Skeletal muscle cell (primary cell): ENCODE measurements around the gene PROKR1.
"Not testable (repeated sequence)": the region's sequence is repeated elsewhere in the genome, so short reads cannot be mapped to it uniquely, and the experiment has no call there.

ENCODE experiments used
- DNase-seq: peaks from one replicate; pipeline ENCODE4 v3.0.0-alpha.2; 2010; ENCODE audit warnings: low read depth
- H3K4me3 ChIP-seq: 2 replicates; pipeline ENCODE4 v1.5.1; 2011; ENCODE audit warnings: low read depth, mild to moderate bottlenecking, control low read depth, low read length, moderate library complexity

Gene PROKR1

DNA sequence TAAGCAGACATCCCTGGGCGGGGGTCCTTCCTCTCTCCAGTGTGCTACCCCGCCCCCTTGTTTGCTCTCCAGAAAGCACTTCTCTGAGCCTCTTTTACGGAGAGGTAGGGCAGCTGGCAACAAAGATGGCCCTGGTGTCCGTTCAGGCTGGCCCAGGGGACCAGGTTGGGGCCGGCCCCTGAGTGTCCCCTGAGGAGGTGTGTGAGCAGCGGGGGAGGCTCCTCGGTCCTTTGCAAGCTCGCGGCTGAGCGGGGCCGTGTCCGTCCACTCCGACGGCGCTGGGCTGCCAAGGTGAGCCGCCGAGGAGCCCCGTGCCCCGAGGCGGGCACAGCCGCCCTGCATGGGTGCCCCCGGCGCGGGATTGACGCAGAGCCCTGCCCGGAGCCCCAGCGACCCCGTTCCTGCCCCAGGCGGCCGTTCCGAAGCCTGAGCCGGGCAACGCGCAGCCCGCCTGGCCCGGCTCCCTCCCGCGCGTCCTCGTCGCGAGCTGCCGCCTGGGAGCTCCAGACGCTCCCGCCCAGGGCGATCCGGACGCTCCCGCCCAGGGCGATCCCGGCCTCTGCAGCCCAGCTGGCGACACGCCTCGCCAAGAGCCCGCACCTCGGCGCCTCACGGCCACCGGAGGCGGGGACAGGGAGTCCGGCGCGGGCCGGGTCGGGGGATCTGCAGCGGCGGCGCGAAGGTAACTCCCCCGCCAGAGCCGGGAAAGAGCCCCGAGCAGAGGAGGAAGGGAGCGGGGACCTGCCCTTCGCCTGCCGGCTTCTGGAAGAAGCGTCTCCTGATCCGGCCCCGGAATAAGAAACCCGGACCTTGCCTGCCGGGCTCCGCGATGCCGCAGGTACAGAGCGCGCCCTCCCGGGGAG lies at the start of gene PROKR1:
Gene PROKR1 (plus strand): TSS at position 569 of the 863 bp plus-strand sequence. CDS start 2,243 bp downstream, outside the sequence.
- peak within 1 kb of the TSS; percentile 48 for H3K4me3 ChIP-seq
- DNase-seq, result no peak

DNA sequence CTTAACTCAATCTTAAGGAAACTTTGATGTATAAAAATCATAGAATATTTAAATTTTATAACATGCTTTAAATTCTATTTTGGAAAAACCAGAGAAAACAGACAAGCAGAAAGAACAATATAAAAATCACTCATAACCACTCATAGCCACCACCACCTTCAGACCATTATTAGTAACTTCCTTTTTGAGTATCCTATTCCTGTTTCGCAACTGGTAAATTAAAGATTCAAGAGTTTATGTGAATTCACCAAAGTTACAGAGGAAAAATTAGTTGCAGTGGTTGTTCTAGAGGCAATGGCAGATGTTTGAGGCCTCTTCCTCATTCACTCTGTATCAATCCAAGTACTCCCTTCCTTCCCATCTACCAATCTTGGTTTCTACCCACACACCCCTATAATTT lies 49.3 kb upstream of the PROKR1 start:
- no peak overlapping the region for H3K4me3 ChIP-seq
- DNase-seq, result no peak

DNA sequence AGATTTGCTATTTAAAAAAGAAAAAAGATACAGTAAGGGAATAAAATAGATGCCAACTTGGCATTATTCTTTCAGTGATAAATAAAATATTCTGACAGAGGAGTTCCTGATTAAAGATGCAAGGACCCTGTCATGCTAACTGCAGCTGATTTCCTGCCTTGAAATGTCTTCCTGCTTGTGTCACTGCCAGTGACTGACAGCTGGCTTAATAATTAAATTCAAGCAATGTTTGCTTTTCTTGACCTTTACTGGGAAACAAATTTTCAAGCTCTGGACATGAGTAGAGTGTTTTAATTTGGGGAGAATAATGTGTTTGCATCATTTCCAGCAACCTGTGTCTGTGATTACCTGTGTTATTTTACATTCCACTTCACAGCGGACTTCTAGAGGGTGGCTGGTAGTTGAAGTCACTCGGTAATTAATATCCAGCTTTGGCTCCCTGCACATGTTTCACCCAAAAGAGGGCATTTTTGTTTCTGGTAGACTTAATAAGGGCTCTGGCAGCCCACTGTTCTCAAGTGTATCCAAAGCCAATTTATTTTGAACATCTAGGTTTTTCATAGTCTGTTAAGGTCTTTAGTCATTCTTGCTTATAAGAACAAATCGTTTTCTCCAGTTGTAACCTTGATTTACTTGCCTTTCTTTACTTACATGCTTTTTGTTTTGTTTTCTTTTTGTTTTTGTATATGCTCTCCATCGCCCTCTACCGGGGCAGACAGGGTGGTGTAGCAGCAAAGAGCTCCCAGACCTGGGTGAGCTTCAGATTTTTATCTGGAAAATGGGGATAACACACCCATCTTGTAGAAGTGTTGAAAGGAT lies 48.5 kb upstream of the PROKR1 start:
- peak; percentile 4 for DNase-seq
- H3K4me3 ChIP-seq, result no peak overlapping the region

DNA sequence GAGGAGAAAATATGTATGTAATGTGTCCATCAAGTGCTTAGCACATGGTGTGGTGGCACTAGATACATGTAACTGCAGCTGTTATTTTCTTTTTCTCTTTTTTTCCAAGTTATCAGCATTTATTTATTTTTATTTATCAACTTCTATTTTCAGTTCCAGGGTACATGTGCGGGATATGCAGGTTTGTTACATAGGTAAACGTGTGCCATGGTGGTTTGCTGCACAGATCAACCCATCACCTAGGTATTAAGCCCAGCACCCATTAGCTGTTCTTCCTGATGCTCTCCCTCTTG lies 47.9 kb upstream of the PROKR1 start:
- not testable (repeated sequence) for DNase-seq

DNA sequence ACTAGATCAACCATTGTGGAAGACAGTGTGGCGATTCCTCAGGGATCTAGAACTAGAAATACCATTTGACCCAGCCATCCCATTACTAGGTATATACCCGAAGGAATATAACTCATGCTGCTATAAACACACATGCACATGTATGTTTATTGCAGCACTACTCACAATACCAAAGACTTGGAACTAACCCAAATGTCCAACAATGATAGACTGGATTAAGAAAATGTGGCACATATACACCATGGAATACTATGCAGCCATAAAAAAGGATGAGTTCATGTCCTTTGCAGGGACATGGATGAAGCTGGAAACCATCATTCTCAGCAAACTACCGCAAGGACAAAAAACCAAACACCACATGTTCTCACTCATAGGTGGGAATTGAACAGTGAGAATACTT lies 42.9 kb upstream of the PROKR1 start:
- DNase-seq, result not testable (repeated sequence)

More for the DNA sequence above, 47.9 kb upstream of the PROKR1 start:
- not testable (repeated sequence) for H3K4me3 ChIP-seq

DNA sequence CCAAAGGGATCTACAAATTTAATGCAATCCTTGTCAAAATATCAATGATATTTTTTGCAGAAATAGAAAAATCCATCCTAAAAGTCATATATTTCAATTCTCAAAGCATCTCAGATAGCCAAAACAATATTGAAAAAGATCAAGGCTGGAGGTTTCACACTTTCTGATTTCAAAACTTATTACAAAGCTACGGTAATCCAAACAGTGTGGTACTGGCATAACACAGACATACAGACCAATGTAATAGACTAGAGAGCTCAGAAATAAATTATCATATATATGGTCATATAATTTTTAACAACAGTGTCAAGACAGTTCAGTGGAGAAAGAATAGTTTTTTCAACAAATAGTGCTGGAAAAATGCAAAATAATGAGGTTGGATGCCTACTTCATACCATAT lies 40.3 kb upstream of the PROKR1 start:
- DNase-seq, result no peak
- no peak overlapping the region for H3K4me3 ChIP-seq

More for the DNA sequence above, 42.9 kb upstream of the PROKR1 start:
- H3K4me3 ChIP-seq, result not testable (repeated sequence)

DNA sequence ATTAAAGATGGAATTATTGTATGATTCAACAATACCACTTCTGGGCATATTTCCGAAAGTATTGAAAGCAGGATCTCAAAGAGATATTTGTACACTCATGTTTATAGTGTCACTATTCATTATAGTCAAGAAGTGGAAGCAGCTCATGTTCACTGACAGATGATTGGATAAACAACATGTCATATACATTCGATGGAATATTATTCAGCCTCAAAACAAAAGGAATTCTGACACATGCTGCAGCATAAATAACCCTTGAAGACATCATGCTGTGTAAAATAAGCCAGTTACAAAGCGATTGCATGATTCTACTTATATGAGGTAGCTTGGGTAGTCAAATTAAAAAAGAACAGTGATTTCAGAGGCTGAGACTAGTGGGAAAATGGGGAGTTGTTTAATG lies 39.3 kb upstream of the PROKR1 start:
- no peak overlapping the region for H3K4me3 ChIP-seq
- DNase-seq, result no peak

DNA sequence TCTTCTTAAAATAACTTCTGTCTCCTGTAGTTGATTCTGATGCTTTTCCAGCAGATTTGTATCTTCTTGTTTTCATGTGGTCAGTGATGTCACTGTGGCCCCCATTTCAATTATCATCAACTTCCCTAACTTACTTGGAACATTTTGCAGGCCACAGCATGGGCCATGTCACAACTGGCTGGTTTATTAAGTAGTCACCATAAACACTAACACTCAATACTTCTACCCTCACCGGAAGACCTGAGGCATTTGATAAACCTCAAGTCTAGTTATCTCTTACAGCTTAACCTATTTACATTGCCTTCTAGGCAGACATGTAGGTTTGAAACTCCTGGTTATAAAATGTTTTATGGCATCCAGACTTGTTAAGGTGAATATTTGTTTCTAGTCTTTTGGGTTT lies 37.4 kb upstream of the PROKR1 start:
- no peak overlapping the region for H3K4me3 ChIP-seq
- DNase-seq, result no peak

DNA sequence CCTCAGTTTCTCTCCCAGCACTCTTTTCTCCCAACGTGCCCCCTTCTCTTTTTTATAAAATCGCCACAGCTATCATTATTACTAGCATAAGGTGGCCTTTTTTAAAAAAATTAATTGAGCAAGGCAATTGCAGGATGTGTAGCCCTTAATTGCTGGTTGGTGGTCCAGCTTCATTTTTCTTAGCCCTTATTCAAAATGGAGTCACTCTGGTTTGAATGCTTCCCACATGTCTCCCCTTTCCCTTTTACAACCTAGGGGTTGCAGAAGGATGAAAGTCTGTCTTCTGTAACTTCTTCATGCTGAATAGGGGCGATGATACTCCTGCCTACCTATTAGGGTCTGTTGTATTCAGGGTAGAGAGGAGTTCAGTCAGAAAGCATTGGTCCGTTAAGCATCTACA lies 36.6 kb upstream of the PROKR1 start:
- DNase-seq, result no peak
- no peak overlapping the region for H3K4me3 ChIP-seq

DNA sequence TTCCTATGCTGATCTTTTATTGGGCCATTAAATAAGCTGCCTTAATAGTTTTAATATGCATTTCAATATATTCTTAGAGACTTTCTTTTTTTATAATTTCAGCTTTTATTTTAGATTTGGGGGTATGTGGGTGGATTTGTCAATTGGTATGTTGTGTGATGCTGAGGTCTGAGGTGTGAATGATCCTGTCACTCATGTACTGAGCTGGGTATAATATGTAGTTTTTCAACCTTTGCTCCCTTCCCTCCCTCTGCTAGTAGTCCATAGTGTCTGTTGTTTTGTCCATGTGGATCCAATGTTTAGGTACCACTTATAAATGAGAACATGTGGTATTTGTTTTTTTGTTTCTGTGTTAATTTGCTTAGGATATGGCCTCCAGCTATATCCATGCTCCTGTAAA lies 35.5 kb upstream of the PROKR1 start:
- DNase-seq, result no peak
- H3K4me3 ChIP-seq, result no peak overlapping the region

DNA sequence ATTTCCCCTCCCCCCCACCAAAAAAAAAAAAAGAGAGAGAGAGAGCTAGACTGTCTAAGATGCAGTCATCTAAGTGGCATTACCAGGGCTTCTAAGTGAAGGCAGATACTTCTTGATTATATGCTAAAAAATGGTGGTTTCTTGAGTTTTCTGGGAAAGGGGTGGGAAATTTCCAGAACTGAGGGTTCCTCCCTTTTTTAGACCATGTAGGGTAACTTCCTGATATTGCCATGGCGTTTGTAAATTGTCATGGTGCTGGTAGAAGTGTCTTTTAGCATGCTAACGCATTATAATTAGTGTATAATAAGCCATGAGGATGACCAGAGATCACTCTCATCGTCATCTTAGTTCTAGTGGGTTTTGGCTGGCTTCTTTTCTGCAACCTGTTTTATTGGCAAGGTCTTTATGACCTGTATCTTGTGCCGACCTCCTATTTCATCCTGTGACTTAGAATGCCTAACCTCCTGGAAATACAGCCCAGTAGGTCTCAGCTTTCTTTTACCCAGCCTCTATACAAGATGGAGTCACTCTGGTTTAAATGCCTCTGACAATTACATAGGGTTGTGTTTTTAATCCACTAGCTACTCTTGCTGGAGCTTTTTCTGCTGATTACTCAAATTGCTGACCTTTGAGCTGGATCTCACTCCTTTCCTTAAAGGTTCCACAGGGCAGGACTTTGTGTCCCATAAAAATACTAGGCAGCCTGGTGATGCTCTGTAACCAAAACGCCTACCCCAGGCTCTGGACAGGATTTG lies 30.4 kb upstream of the PROKR1 start:
- H3K4me3 ChIP-seq, result no peak overlapping the region
- DNase-seq, result no peak

DNA sequence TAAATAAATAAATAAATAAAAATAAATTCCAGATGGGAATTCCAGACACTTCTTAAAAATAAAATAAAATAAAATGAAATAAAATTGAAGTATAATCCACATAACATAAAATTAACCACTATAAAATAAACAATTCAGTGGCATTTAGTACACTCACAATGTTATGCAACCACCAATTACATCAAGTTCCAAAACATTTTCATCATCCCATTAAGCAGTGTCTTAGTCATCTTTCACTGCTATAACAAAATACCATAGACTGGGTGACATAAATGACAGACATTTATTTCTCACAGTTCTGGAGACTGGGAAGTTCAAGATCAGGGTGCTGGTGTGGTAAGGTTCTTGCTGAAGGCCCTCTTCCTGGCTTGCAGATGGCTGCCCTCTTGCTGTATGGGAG lies 22.6 kb upstream of the PROKR1 start:
- no peak for DNase-seq
- no peak overlapping the region for H3K4me3 ChIP-seq

DNA sequence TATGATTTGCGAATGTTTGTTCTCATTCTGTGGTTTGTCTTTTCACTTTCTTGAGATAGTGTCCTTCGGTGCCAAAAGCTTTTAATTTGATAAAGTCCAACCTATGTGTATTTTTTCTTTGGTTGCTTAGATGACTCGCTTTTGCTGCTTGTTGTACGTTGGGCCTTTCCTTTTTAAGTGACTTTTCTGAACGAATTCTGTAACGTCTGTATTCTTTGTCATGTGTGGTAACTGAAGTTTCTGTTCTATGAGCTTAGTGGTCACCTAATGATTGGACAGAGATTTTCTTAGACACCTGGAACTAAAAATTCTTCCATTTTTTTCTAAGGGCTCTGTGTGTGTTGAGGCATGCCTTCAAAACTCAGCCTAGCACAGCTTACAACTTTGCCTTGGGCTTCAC lies 19.6 kb upstream of the PROKR1 start:
- no peak for DNase-seq
- H3K4me3 ChIP-seq, result no peak overlapping the region

DNA sequence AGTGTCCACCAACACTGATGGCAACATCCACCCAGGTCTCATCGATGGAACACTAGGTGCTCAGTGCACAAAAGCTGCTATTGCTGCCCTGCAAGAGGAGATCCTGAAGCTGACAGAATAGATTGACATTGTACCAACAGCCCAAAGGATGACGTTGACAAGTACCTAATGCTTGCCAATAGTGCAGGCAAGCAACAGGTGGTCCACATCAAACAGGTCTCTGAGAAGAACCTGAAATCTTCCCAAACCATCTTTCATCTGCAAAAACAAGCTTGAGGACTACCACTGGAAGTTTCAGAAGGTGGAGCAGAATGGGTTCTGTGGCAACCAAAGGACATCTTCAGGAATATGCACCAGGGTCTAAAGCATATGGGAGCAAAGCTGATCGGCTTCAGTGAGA lies 15.8 kb upstream of the PROKR1 start:
- no peak for DNase-seq
- no peak overlapping the region for H3K4me3 ChIP-seq

DNA sequence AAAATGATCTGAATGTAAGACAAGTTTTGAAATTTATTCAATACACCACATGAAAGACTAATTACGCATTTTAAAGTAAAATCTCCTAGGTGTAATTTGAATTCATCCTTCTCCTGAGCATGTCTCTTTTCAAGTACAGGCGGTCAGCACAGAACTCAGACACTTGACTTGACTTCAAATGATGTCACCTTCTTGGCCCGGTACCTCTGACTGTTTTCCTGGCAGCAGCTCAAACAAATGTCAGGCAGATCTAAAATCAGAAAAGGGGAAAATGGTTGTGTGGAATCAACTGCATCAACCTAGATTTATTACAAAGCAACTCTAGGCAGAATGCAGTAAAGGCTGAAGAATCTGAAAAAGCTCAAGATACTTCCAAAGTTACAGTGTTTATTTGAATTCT lies 11.4 kb upstream of the PROKR1 start:
- no peak overlapping the region for H3K4me3 ChIP-seq
- no peak for DNase-seq

DNA sequence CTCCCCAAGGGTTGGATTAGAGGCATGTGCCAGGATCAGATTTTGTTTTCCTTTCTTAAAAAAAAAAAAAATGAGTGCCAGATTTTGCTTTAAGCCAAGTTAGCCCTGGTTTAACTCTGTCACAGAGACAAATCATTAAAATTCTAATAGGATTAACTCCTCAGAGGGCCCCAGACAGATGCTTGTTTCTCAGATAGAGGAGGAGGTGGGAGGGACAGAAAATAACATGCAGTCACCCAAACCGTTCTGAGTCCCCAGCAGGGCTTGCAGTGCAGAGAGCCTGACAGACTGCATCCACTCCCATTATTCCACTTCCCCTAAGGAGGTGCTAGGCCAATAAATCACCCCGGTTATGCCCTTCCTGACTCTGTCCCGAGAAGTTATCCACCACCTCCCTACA lies 6.3 kb upstream of the PROKR1 start:
- no peak overlapping the region for H3K4me3 ChIP-seq
- no peak for DNase-seq

DNA sequence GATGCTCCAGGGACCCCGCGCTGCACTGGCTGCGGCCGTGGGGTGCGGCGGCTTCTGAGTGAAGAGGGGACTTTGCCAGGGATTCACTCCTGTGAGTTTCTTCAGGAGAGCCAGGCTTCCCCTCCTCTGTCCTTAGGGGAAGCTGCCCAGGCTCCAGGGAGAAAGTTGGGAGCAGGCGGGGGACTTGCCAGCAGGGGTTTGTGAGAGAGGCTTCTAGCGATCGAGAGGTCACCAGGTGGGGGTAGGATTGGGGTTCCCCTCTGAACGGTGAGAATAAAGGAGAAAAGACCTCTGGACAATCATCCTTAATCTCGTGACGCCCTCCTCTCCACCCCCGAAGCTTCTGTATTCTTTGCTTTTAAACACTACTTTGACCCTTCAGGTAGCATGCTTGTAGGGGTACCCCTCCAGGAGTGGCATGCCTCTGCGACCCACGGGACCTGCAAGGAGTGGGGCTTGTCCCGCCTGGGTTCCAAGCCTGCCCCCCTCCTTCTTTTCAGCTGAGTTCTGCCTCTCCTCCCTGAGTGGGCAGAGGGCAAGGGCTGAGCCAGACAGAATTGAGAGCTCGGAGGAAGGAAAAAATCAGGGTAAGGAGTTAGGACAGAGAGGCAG lies 601 bp downstream of the PROKR1 start:
- H3K4me3 ChIP-seq, result peak overlapping the region; percentile 48

DNA sequence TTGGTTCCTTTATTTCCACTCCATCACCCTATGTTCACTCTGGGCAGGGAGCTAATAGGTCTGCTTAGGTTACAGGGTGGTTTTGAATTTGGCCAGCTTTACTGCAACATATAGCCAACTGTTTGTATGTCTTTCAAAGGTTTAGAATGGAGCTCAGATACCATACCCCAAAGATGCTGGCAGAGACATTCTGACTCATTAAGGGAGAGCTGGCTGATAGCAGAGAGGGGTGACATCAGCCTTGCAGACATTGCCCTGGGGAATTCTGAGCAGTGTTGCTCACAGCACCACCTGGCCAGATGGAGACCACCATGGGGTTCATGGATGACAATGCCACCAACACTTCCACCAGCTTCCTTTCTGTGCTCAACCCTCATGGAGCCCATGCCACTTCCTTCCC lies 2.1 kb downstream of the PROKR1 start:
- no peak overlapping the region for H3K4me3 ChIP-seq
- no peak for DNase-seq

More for the DNA sequence above, 601 bp downstream of the PROKR1 start:
- DNase-seq, result no peak

DNA sequence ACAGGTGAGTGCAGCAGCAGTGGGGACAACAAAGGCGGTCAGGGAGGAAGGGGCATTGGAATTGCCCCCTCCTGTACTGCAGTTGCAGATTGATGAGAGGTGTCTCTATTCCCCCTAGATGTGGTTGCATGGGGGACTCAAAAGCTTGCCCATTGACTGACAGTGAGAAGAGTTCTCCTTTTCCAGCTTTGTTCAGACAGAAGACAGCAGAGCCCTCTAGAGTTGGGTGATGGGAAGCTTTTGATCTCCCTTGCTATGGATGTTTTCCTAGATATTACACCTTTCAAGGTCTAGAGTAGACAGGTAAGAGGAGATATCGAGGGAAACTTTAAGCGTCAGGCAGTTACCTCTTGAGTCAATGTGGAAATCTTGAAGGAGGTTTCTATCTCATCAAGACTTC lies 2.9 kb downstream of the PROKR1 start:
- DNase-seq, result no peak
- H3K4me3 ChIP-seq, result no peak overlapping the region

DNA sequence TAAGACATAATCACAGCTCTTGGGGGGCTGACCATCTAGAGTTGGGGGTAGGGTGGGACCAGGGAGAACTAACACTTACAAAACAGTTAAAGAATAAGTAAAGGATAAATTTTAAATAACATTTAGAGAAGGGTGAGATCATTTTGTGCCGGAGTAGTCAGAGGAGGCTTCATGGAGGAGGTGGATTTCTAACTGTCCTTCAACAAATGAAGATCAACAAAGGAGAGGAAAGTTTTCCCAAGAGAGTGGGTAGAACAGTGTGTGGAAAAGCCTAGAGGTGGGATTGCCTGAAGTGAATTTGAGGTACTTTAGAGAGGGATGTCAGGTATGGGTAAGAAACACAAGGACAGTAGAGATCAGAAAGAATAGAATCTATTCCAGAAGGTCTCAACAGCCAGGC lies 7.3 kb downstream of the PROKR1 start:
- no peak overlapping the region for H3K4me3 ChIP-seq
- DNase-seq, result no peak
